ENCODE measurements around the gene RPP40. TPM values are rescaled to one million over a fixed set of nuclear protein-coding genes. Genes with fewer than 3 reads are reported as not detected.

RPP40 gene, protein sequence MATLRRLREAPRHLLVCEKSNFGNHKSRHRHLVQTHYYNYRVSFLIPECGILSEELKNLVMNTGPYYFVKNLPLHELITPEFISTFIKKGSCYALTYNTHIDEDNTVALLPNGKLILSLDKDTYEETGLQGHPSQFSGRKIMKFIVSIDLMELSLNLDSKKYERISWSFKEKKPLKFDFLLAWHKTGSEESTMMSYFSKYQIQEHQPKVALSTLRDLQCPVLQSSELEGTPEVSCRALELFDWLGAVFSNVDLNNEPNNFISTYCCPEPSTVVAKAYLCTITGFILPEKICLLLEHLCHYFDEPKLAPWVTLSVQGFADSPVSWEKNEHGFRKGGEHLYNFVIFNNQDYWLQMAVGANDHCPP
- 17.6 to 31.3 TPM (median 23.7 TPM) in 5 replicates for total RNA-seq (2022; extraction: Qiagen RNA extraction; ENCODE audit: low read depth)

DNA sequence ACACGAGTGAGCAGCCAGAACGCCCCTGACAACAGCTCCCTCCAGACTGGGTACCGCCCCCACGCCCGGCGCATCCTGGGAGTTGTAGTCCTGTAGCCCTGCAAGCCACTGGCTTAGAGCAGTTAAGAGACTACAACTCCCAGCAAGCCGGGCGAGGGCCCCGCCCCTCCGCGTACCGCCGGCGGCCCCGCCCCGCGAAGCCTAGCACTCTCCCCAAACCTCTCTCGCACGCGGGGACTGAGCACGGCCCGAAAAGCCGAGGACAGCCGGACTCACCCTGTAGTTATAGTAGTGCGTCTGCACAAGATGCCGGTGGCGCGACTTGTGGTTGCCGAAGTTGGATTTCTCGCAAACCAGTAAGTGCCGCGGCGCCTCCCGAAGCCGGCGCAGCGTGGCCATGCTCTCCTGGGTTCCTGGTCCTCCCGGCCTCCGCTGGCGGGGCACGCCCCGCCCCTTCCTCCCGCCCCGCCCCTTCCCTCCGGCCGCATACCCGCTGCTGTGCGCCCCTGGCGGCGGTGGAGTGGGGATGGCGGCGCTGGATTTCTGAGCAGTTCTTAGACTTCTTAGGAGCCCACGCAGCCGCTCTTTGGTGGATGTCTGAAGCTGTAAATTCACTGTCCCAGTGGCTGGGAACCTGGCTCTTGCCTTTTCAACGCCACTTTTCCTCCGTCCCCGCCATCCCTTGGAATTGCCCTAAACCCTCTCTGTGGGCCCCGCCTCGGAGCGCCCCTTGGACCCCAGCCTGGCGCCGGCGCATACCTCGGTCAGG lies at the start of gene RPP40:
Gene RPP40 (minus strand): TSS at position 434 of the 769 bp plus-strand sequence. CDS start 35 bp downstream, at position 399.

Other genes starting within 250 kb of the RPP40 start
- gene CDYL, start 227.6 kb downstream of the RPP40 start, total RNA-seq (2022; extraction: Qiagen RNA extraction; ENCODE audit: low read depth) = 21.3 to 30.2 TPM (median 27.4 TPM) in 5 replicates
- 1.2 to 2.2 TPM (median 1.6 TPM) in 5 replicates for gene PPP1R3G, start 81.3 kb upstream of the RPP40 start, total RNA-seq (2022; extraction: Qiagen RNA extraction; ENCODE audit: low read depth)

Data from A549 treated with ZK216348 at 1 μM for 4 hours (cell line).